CD4-positive, alpha-beta T cell treated with Interleukin-2 at 100 ng/mL for 4 hours (primary cell): ENCODE measurements around the gene EXOC5.
"Not testable (repeated sequence)": the region's sequence is repeated elsewhere in the genome, so short reads cannot be mapped to it uniquely, and the experiment has no call there.

ENCODE experiments used
- DNase-seq: peaks from one replicate; pipeline ENCODE4 v3.0.0-alpha.2; 2020; ENCODE audit warnings: low spot score

EXOC5 gene

GRCh38 chr14:57259672-57260071 is 9.0 kb downstream of the EXOC5 start:
- no peak for DNase-seq

GRCh38 chr14:57258221-57258620 is 10.5 kb downstream of the EXOC5 start:
- not testable (repeated sequence) for DNase-seq

DNA sequence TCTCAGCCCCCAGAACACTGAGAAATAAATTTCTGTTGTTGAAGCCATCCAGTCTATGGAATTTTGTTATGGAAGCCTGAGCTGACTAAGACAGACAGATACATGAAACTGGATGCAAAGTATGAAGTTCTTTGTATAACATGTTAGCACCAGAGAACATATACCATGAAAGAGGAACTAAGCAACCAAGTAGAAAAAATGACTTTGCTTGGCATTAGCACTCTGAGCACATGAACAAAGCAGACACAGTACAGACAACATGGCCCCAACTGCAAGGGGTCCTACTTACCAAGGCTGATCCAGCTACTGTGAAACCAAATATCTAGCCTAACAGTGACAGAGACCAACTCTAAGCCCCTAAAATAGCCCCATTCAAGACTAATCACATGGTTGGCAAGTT is 13.8 kb downstream of the EXOC5 start:
- no peak for DNase-seq

GRCh38 chr14:57246933-57247657 is 21.6 kb downstream of the EXOC5 start:
- DNase-seq, result no peak

- no peak for DNase-seq
Observed at GRCh38 chr14:57245941-57246340, 22.8 kb downstream of the EXOC5 start.

- no peak for DNase-seq
Observed at GRCh38 chr14:57244106-57244505, 24.6 kb downstream of the EXOC5 start.

DNA sequence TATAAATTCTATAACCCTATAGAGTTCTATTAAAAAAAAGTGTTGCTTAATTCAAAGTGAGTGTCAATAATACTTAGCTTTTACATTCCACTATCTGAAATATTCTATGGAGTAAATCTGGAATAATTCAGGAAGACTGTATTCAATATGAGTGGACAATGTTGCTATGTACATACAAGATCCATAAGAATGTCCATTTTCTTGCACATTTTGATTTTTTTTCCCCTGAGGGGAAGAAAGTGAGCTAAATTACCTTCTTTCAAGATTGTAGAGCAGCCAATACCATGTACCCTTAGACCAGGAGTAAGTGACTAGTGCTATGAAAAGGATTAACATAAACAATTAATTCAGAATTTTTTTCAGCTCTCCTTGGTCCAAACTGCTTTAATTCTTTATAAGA is 25.4 kb downstream of the EXOC5 start:
- no peak for DNase-seq

DNA sequence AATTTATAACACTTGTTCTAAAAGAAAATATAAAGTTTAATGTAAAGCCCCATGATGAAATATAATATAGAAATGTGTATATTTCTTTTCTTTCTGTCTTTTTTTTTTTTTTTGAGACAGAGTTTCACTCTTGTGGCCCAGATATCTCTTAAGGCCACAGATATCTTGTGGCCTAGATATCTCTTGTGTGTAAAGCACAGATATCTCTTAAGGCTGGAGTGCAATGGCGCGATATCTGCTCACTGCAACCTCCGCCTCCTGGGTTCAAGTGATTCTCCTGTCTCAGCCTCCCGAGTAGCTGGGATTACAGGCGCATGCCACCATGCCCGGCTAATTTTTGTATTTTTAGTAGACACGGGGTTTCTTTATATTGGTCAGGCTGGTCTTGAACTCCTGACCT is 28.6 kb downstream of the EXOC5 start:
- DNase-seq, result not testable (repeated sequence)

DNA sequence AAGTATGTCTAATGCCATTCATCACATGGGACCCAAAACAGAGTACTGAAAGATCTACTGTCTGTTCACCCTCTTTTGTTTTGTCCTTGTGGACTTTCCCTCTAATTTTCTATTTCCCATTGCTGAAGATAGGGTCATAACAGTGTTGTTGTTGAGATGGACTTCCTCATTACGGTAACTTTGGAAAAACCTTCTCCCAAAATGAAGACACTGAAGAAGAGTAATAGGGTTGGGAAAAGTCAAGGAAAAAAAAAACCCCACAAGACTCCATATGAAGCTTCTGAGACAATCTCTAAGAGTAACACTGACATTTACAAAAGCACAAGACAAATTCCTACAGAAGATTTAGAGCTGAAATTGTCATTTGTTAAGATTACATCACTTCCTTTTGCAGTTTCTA is 36.7 kb downstream of the EXOC5 start:
- DNase-seq, result no peak

GRCh38 chr14:57228320-57228719 is 40.4 kb downstream of the EXOC5 start:
- DNase-seq, result not testable (repeated sequence)

- no peak for DNase-seq
Observed at GRCh38 chr14:57227083-57227482, 41.6 kb downstream of the EXOC5 start.

- no peak for DNase-seq
Observed at GRCh38 chr14:57221931-57222330, 46.8 kb downstream of the EXOC5 start.

DNA sequence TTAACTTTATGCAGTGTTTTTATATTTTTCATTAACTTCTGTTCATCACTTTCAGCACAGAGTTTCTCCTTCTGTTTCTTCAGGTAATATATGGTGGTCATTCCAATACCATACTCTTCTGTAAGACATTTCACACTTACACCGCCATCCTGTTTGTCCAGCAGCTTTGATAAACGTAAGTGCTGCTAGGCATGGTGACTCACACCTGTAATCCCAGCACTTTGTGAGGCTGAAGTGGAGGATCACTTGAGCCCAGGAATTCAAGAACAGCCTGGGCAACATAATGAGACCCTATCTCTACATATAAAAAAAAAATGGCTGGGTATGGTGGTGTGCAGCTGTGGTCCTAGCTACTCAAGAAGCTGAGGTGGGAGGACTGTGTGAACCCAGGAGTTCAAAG is 55.8 kb downstream of the EXOC5 start:
- no peak for DNase-seq

DNA sequence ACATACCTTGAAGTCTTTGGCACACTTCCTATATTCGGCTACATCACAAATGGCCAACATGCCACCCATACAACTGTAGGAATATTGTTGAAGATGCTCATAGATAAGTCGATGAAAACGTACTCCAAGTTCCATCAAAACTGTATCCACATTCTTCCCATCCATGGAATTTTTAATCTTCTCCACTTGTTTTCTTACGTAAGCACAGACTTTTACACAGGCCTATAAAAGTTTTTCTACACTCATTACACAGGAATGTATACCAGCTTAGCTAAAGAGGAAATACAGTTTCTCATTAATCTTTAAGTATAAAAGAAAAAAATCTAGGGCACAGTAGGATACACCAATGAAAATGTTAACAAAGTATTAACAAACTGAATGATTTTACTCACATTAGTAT is 59.1 kb downstream of the EXOC5 start:
- DNase-seq, result no peak

GRCh38 chr14:57205938-57206337 is 62.8 kb downstream of the EXOC5 start:
- no peak for DNase-seq

GRCh38 chr14:57202672-57203071 is 66.0 kb downstream of the EXOC5 start:
- DNase-seq, result peak; percentile 23

DNA sequence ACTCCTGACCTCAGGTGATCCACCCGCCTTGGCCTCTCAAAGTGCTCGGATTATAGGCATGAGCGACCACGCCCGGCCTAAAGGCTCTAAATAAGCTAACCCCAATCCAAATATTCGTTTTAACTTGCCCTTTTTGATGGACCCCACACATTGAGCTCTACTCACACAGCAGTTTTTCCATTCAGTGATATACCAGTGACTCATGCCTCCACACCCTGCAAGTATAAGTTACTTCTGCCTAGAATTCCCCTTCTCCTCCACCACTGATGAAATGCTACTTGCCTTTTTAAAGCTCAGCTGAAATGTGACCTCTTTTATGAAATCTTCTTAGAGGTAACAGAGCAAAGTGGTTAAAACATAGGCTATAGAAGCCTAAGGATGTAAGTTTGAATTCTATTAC is 68.8 kb downstream of the EXOC5 start:
- no peak for DNase-seq

- no peak for DNase-seq
Observed at GRCh38 chr14:57189070-57189469, 79.6 kb downstream of the EXOC5 start.

- no peak for DNase-seq
Observed at GRCh38 chr14:57182760-57183503, 85.8 kb downstream of the EXOC5 start.

GRCh38 chr14:57179273-57179672 is 89.4 kb downstream of the EXOC5 start:
- DNase-seq, result no peak

GRCh38 chr14:57174466-57174865 is 94.2 kb downstream of the EXOC5 start:
- DNase-seq, result no peak

- DNase-seq, result no peak
Observed at GRCh38 chr14:57171903-57172302, 96.8 kb downstream of the EXOC5 start.

DNA sequence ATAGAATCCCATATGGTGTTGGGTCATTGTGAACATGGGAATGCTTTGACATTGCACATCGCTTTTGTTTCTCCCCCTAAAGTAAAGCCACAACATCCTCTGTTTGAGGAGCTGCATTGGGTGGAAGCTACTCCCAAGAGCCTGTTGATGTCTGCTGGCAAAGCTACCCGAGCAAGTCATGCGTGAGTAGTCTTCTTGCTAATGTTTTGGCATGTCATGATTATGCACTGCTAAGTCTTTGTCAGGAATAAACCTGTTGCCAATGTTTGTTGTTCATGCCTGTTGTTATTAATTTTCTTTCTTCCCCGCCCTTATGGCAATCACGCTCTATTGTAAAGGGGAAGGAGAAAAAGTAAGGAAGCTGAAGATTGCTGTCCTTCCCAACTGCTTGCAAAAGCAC is 97.3 kb downstream of the EXOC5 start:
- no peak for DNase-seq

DNA sequence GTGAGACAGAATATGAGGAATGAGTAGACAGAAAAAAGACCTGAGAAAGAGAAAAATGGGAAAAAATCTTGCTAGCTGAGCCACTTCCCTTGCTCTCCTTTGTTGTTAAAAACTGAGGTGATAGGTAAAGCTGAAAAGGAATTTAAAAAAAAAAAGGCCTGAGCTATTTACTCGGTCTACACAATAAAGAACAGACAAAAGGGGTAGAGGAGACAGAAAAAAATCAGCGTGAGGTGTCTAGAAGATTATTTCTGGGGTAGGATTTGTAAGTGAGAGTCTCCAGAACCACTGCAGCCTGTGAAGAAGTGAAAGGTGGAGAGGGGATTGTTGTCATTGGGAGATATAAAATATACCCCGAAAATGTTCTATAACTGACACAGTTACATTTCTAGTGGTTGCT is 98.8 kb downstream of the EXOC5 start:
- no peak for DNase-seq
